GM18520 (cell line): Measurements from ENCODE around the gene CUL9.

ENCODE experiments used
- ATAC-seq: cut with Tn5 transposase; IDR thresholded peaks from one replicate; pipeline ENCODE4 v1.9.1; 2021; ENCODE audit not compliant: unreplicated experiment

Gene CUL9

GRCh38 chr6:43254138-43254817, 72.3 kb downstream of the CUL9 start:
- no peak for ATAC-seq

- no peak for ATAC-seq
Observed at GRCh38 chr6:43254846-43255245, 72.8 kb downstream of the CUL9 start.

GRCh38 chr6:43255408-43256054, 73.5 kb downstream of the CUL9 start:
- ATAC-seq, result no peak

DNA sequence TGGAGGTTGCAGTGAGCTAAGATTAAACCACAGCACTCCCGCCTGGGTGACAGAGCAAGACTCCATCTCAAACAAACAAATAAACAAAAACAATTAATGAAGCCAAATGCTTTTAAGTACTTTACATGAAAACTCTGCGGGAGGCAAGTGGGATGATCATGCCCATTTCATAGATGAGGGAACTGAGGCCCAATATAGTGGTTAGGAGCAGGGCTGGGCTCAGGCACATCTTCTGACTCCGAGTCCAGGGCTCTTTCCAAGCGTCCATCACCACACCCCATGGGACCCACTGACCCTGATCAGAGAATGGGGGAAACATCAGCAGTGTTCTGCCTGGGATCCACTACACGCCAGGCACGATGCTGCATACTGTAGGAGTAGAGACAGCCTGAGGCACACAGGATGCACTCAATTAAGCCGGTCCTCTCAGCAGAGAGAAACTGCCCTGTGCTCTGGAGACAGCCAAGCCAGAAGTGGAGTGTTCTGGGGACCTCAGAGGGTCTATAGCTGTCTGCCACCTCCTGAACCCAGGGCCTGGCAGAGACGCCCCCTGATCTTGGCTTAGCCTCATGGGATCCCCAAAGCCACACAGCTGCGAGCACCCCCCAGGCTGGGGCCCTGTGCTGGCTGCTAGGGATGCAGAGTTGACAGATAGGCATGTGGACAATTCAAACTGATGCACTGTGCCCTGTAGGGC, 74.8 kb downstream of the CUL9 start:
- ATAC-seq, result no peak

- ATAC-seq, result no peak
Observed at GRCh38 chr6:43257367-43258145, 75.6 kb downstream of the CUL9 start.

DNA sequence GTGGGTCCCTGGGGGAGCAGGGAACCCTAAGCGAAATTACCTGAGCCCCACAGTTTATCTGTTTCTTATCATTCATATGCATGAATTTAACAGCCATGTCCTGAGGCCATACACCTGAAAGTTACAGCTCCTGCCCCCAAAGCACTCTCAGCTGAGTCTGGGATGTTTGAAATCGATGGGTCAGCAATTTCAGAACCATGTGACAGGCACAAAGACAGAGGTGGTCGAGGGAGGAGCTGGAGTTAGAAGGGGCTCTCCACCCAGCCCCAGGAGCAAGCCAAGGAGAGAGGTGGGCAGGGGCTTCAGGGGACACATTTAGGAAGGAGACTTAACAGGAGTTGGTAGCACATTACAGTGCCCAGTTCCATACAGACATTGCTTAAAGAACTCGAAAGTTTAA, 76.2 kb downstream of the CUL9 start:
- no peak for ATAC-seq

DNA sequence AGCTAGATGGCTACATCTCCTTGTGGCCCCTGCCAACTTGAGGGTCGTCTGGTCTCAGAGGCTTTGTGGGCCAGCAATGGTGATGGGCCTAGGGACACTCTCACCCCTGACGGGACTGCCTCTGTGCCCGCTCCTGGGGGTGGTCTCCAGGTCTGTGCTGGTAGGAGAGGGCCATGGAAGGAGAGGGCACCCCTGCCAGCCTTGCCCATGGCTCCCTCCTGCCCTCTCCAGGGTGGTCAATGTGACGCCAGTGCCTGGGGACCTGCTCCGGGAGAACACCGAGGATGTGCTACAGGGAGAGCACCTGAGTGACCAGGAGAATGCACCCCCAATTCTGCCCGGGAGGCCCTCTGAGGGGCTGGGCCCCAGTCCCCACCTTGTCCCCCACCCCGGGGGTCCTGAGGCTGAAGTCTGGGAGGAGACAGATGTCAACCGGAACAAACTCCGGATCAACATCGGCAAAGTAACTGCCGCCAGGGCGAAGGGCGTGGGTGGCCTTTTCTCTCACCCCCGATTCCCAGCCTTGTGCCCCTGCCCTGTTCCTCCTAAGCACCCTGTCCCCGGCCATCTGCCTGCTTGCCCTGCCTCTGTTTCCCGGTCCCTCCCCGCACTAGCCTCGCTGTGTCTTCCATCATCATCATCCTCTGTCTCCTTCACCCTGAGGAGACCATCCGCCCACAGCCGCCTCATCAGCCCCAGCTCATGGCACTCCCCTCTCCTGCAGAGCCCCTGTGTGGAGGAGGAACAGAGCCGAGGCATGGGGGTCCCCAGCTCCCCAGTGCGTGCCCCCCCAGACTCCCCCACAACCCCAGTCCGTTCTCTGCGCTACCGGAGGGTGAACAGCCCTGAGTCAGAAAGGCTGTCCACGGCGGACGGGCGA, 77.1 kb downstream of the CUL9 start:
- no peak for ATAC-seq

DNA sequence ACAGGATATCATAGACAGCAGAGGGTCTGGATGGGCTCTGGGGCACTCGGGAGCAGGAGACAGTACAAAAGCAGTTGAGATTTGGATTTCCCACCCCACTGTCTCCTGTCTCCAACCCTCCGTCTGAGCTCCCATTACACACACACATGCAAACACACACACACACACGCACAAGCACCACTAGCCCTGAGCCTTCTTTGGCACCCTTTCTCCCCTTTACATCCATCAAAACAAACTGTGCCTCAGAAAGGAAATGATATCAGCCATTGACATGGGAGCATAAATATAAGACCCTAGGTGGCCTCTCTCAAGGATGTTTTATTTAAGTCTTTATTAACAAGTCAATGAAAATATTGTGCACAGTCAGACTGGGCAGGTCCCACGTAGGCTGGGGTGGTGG, 78.8 kb downstream of the CUL9 start:
- ATAC-seq, result no peak

- ATAC-seq, result no peak
Observed at GRCh38 chr6:43261198-43261597, 79.2 kb downstream of the CUL9 start.

- no peak for ATAC-seq
Observed at GRCh38 chr6:43262000-43262779, 80.2 kb downstream of the CUL9 start.

- ATAC-seq, result no peak
Observed at GRCh38 chr6:43262780-43263313, 80.9 kb downstream of the CUL9 start.

- no peak for ATAC-seq
Observed at GRCh38 chr6:43263314-43264178, 81.5 kb downstream of the CUL9 start.

DNA sequence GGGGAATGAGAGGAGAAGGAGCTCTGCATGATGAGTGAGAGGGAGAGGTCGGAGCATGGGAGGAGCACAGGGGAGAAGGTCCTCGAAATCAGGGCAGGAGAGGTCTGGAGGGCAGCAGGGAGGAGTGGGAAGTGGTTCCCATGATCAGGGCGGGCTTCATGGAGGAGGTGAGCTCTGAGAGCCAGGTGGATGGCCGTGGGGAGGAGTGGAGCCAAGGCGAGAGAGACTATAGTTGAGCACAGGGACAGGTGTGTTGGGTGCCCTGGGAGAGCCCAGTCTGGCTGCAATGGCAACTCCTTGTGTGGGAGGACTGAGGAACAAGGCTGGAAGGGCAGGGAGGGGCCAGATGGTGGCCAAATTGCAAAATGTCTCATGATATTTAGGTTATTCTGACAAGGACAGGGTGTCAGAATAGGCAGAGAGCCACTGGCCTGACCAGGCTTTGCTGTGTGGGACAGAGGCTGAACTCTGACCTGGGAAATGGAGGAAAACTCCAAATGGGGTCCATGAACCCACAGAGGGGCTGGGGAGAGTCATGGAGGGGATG, 82.7 kb downstream of the CUL9 start:
- ATAC-seq, result no peak

DNA sequence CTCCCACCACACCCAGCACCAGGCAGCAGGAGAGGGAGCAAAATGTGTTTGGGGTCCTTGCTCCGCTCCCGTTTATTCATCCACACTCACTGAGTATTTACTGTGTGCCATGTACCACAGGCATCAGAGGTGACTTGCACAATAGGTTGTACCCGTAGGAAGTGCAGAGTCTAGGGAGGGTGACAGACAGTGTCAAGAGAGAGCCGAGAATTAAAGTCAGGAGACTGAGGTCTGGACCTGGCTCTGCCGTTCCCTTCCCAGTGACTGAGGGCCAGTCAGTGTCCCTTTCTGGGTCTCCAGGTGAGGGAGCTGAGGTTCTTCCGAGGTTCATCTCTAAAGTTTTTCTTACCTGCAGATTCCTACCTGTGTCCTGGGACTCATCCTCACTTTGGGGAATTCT, 83.6 kb downstream of the CUL9 start:
- no peak for ATAC-seq

DNA sequence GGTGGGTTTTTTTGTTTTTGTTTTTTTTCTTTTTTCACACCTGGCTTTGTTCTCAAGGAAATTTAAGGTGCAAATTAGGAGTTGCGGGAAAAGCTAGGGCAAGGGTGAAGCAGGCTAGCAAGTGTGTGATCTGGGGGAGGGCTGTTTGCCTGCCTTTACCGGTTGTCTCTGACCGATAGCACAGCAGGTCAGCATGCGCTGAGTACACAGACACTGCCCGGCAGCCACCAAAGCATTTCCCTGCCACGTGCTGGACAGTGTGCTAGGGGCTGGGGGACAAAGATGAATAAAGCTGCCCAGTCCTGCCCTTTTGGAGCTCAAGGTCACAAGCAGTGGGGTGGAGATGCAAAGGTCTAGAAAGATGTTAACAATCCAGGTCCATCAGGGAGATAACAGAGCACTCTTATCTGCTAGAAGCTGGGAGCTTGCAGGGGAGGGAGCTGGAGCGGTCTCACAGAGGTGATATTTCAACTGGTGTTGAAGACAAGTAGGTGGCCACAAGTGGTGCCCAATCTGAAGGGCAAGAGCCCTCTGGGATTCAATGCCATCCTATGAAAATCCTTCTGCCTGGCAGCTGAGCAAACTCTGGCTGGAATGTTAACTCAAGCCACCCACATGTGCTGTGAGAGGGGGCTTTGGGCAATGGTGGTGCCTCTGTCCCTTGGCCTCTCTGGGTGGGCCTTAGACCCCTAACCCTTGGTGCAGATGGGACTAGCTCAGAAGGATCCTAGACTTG, 85.8 kb downstream of the CUL9 start:
- ATAC-seq, result no peak

GRCh38 chr6:43268355-43268700, 86.3 kb downstream of the CUL9 start:
- no peak for ATAC-seq

- no peak for ATAC-seq
Observed at GRCh38 chr6:43268782-43269272, 86.8 kb downstream of the CUL9 start.
